HG02642 (cell line): ENCODE measurements around the gene ZNF552.

Experiments
- ATAC-seq: cut with Tn5 transposase; IDR thresholded peaks from one replicate; pipeline ENCODE4 v1.9.1; 2021; ENCODE audit warnings: mild to moderate bottlenecking; ENCODE audit not compliant: unreplicated experiment, poor library complexity

ZNF552 gene

DNA sequence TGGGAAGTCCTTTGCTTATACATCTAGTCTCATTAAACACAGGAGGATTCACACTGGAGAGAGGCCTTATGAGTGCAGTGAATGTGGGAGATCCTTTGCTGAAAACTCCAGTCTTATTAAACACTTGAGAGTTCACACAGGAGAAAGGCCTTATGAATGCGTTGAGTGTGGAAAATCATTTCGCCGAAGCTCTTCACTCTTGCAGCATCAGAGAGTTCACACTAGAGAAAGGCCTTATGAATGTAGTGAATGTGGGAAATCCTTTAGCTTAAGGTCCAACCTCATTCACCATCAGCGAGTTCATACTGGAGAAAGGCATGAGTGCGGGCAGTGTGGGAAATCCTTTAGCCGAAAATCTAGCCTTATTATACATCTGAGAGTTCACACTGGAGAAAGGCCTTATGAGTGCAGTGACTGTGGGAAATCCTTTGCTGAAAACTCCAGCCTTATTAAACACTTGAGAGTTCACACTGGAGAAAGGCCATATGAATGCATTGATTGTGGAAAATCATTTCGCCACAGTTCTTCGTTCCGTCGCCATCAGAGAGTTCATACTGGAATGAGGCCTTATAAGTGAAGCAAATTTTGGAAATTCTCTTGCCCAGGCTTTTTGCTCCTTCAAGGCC is 35.4 kb downstream of the ZNF552 start:
- ATAC-seq, result no peak

DNA sequence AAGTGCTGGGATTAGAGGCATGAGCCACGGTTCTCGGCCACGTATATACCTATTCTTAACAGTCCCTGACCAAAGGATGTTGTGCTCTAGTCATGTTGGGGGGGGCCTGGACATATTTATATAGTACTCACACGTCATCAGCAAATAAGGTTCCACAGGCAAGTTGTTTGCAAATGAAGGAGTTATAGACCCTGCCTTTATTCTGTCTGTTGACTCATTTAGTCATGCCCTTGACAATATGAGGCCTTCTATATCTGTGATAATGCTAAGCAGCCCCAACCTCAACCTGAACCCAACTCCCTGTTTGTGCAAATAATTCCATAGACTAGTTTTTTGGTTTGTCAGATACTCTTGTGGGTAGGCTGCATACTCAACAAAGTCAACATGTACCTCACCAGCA is 36.4 kb downstream of the ZNF552 start:
- no peak for ATAC-seq

DNA sequence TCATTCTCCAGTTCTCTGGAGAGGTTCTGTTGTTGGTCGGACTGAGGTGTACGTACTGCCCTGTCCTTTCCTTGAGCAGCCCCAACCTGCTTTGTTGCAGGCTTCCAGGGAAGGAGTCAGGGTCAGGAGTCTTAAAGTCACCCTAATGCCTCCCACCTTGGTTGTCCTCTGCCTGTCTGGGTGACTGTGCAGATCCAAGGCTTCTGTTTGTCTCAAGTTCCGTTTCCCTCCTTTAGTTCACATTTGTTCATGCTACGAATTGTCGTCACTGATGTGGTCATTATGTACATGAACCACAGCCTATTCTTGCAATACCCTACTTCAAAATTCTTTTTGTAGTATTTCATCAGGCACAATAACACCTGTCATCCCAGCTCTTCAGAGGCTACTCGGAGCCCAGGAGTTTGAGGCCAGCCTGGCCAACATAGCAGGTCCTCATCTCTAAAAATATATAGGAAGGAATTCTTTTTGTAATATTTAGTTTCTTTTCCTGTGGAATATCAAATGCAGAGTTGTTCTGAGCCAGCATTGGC is 37.9 kb downstream of the ZNF552 start:
- no peak for ATAC-seq

DNA sequence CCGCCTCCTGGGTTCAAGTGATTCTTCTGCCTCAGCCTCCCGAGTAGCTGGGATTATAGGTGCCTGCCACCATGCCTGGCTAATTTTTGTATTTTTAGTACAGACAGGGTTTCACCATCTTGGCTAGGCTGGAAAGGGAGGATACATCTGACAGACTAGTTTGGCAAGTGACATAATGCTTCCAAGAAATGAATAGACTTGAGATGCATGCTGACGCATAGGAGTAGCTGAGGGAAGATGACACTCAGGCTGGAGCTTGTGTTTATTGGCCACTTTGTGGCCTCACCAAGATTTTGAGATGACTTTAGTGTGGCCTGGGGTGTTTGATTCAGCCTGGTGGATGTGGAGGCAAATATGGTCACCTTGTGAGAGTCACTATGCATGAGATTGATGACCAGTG is 41.2 kb downstream of the ZNF552 start:
- ATAC-seq, result no peak

DNA sequence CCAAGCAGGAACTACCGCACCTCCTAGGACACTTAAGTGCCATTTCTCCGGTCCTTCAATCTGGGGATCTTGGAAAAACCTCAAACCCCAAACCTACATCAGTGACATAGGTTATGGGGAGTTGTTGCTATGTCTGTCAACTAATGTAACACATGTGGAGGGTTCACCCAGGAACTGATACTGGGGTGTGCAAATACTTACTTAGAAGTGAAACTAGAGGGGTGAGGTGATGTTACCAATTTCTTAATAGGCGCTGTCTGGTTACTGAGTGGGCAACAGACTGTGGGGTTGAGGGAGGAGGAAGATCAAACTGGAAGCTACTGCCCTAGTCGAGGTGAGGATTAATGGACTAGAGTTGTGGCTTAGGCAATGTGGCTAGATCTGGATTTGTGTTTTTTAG is 43.3 kb downstream of the ZNF552 start:
- ATAC-seq, result no peak

DNA sequence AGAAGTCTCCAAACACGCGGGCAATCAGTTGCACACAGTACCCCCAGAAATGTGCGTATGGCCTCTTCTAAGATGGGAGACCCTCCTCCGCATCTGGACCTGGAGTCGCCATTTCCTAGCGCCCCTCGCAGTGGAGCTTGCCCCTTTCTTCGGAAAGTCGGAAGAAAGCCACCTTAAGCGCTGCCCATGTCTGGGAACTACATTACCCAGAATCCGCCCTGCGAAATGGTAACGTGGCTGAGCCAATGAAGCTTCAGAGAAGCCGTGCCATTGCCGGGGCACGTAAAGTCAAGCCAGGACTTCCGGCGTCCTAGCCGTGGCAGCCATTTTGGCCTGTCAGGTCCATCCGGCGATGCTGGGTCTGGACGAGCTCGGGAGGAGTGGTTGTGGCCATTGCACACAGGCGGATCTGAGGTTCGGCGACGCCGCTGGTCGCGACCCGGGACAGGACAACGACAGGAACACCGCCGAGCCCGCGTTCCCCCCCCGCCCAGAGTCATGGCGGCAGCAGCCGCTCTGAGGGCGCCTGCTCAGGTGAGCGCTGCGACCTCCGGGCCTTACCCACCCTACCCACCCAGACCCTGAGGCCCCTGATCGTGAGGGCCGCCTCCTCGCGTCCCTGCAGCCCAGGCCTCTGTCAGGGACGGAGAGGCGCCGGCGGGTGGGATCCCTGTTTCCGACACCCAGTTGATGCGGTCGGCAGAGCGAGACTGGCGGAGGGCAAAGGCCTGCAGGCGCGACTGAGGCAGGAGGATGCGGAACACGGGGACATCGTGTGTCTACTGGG is 45.2 kb downstream of the ZNF552 start, which contains the start of gene ZNF586:
TSS of gene ZNF586 (plus strand) at position 332 of the 787 bp plus-strand sequence. CDS start at position 499, 167 bp downstream.
- ATAC-seq, result peak; percentile 97

DNA sequence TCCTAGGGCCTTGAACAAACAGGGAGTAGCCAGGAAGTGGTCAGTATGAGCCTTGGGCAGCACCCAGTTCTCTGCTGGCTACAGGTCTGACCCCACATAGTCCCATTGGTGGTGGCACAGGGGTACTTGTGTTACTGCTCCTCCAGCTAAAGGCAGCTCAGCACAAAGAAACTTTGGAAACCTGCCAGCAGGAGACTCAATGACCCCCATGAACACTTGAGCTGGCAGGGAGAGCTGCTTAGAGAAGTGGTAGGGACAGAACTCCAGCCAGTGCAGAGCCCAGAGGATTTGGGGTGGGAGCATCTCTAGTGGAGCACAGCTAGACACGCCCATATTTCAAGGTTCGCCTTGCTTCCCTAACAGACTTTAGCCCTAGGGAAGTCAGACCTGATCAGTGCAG is 55.6 kb downstream of the ZNF552 start:
- no peak for ATAC-seq

DNA sequence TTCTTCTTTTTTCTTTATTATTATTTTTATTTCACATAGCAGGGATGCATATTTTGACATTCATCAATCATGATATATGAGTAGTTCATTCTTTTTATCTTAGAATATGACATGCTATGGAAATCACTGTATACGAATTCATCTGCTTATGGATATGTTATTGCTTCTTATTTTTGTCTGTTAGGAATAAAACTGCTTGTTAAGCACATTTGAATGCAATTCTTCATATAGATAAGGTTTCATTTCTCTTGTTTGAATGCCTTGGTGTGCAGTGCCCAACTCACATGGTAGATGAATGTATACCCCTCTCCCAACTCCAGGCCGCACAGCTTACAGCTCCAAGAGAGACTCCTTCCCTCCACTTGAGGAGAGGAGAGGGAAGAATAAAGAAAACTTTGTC is 56.8 kb downstream of the ZNF552 start:
- no peak for ATAC-seq
